Measurements from ENCODE around the gene KMT2B.
A peak's percentile ranks its signal among the peaks of the same experiment; 100 is the strongest.

- TF ChIP-seq POLR2A (IDR thresholded peaks at IDR 0.05), result peak; percentile 36
- no peak for TF ChIP-seq CTCF (IDR thresholded peaks at IDR 0.05)
Observed at GRCh38 chr19:35756377-35757230, 38.8 kb downstream of the KMT2B start, which contains the start of gene HSPB6.

All from right lobe of liver (tissue), 4 donors.